ENCODE measurements around the gene LCMT1.

DNA sequence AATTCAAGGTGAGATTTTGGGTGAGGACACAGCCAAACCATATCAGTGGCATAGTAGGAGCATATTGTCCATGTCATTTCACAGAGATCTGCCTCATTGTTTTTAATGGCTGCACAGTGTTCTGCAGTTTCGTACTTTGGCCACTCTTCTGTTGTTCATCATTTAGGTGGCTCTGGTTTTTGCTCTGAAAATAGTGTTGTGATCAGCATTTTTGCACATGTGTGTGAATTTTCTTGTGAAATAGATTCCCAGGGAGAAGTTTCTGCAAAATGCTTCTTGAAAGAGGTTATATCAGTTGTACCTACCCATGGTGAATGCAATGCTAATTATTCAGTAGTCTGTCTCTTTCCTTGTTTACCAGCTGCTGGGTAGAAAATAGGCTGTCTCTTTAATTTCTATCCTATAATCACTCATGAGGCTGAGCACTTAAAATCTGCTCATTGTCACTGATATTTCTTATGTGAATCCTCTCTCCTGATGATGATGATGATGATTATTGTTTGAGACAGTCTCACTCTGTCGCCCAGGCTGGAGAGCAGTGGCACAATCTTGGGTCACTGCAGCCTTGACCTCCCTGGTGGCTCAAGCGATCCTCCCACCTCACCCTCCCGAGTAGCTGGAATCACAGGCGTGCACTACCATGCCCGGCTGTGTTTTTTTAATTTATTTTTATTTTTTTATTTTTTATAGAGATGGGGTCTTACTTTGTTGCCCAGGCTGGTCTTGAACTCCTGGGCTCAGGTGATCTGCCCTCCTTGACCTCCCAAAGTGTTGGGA lies 10.5 kb downstream of the LCMT1 start:
- TF ChIP-seq POLR2A (IDR thresholded peaks at IDR 0.05; ENCODE audit: low read length) = no peak
- TF ChIP-seq GATA1 (IDR thresholded peaks at IDR 0.05; ENCODE audit: low read depth, low read length) = no peak
